WTC11 (cell line): ENCODE data around the gene RANGAP1. TPM values are rescaled to one million over a fixed set of nuclear protein-coding genes. Genes with fewer than 3 reads are reported as not detected.

Source experiments
- ARID4B ChIP-seq: sonication (generic); formaldehyde crosslinking; IDR thresholded peaks from 2 replicates; pipeline ENCODE4 v1.8.0; 2023; ENCODE audit warnings: missing genetic modification reagents, mild to moderate bottlenecking, borderline replicate concordance
- CBFB ChIP-seq: sonication (generic); formaldehyde crosslinking; IDR thresholded peaks from 2 replicates; pipeline ENCODE4 v1.8.1; 2022; ENCODE audit warnings: mild to moderate bottlenecking, low read depth, missing genetic modification reagents
- CDX4 ChIP-seq: fragments of 250-450 bp; sonication (Bioruptor Pico); IDR thresholded peaks from 2 replicates; pipeline ENCODE4 v1.9.0; 2021; ENCODE audit warnings: moderate library complexity, mild to moderate bottlenecking, inconsistent platforms, borderline replicate concordance
- ELF4 ChIP-seq: sonication (generic); formaldehyde crosslinking; IDR thresholded peaks from 2 replicates; pipeline ENCODE4 v1.8.1; 2022; ENCODE audit warnings: low read depth, mild to moderate bottlenecking, moderate library complexity, missing genetic modification reagents
- ETV6 ChIP-seq: sonication (generic); formaldehyde crosslinking; IDR thresholded peaks from 2 replicates; pipeline ENCODE4 v1.8.1; 2022; ENCODE audit warnings: mild to moderate bottlenecking, missing genetic modification reagents
- GRHL2 ChIP-seq: fragments of 250-450 bp; sonication (Bioruptor Pico); IDR thresholded peaks from 2 replicates; pipeline ENCODE4 v1.8.0; 2022; ENCODE audit warnings: mild to moderate bottlenecking, moderate library complexity; ENCODE audit not compliant: insufficient replicate concordance, severe bottlenecking
- JAZF1 ChIP-seq: fragments of 250-450 bp; sonication (Bioruptor Pico); IDR thresholded peaks from 2 replicates; pipeline ENCODE4 v1.9.0; 2021; ENCODE audit warnings: moderate library complexity, mild to moderate bottlenecking, inconsistent platforms
- JUN ChIP-seq: sonication (generic); formaldehyde crosslinking; IDR thresholded peaks from 2 replicates; pipeline ENCODE4 v1.8.0; 2023; ENCODE audit warnings: mild to moderate bottlenecking, missing genetic modification reagents
- KAT7 ChIP-seq: sonication (generic); formaldehyde crosslinking; IDR thresholded peaks from 2 replicates; pipeline ENCODE4 v1.8.1; 2023; ENCODE audit warnings: missing genetic modification reagents, mild to moderate bottlenecking, borderline replicate concordance
- MYBL2 ChIP-seq: sonication (generic); formaldehyde crosslinking; IDR thresholded peaks from 2 replicates; pipeline ENCODE4 v1.8.1; 2023; ENCODE audit warnings: mild to moderate bottlenecking, moderate library complexity, missing genetic modification reagents
- NFE2L1 ChIP-seq: sonication (generic); formaldehyde crosslinking; IDR thresholded peaks from 2 replicates; pipeline ENCODE4 v1.8.1; 2023; ENCODE audit warnings: missing genetic modification reagents
- RORB ChIP-seq: fragments of 250-450 bp; sonication (Bioruptor Pico); IDR thresholded peaks from 2 replicates; pipeline ENCODE4 v1.9.0; 2021; ENCODE audit warnings: mild to moderate bottlenecking
- TCF7 ChIP-seq: sonication (generic); formaldehyde crosslinking; IDR thresholded peaks from 2 replicates; pipeline ENCODE4 v1.8.0; 2022; ENCODE audit warnings: mild to moderate bottlenecking, low read depth, missing genetic modification reagents, moderate library complexity
- ZNF121 ChIP-seq: sonication (generic); formaldehyde crosslinking; IDR thresholded peaks from 2 replicates; pipeline ENCODE4 v1.8.0; 2023; ENCODE audit warnings: missing genetic modification reagents
- ZNF232 ChIP-seq: sonication (generic); formaldehyde crosslinking; IDR thresholded peaks from 2 replicates; pipeline ENCODE4 v1.8.0; 2022; ENCODE audit warnings: mild to moderate bottlenecking, missing genetic modification reagents
- ZNF263 ChIP-seq: sonication (generic); formaldehyde crosslinking; IDR thresholded peaks from 2 replicates; pipeline ENCODE4 v1.8.1; 2022; ENCODE audit warnings: low read depth, mild to moderate bottlenecking, moderate library complexity, missing genetic modification reagents
- ZNF281 ChIP-seq: sonication (generic); formaldehyde crosslinking; IDR thresholded peaks from 2 replicates; pipeline ENCODE4 v1.8.0; 2023; ENCODE audit warnings: mild to moderate bottlenecking, missing genetic modification reagents
- ZNF423 ChIP-seq: fragments of 250-450 bp; sonication (Bioruptor Pico); IDR thresholded peaks from 2 replicates; pipeline ENCODE4 v2.1.2; 2022; ENCODE audit warnings: mild to moderate bottlenecking, moderate library complexity
- total RNA-seq: library from RNA; stranded (reverse); gene quantifications from 3 replicates; pipeline ENCODE4 v1.2.3, GENCODE V29; 2021
- TF ChIP-seq, protein P1 (sequence below): sonication (generic); formaldehyde crosslinking; IDR thresholded peaks from 2 replicates; pipeline ENCODE4 v1.8.1; 2022; ENCODE audit warnings: missing genetic modification reagents, borderline replicate concordance
- TF ChIP-seq, protein P2 (sequence below): sonication (generic); formaldehyde crosslinking; IDR thresholded peaks from 2 replicates; pipeline ENCODE4 v1.8.0; 2023; ENCODE audit warnings: missing genetic modification reagents
- TF ChIP-seq, protein P3 (sequence below): sonication (generic); formaldehyde crosslinking; IDR thresholded peaks from 2 replicates; pipeline ENCODE4 v1.8.1; 2023; ENCODE audit warnings: mild to moderate bottlenecking, moderate library complexity, missing genetic modification reagents
- TF ChIP-seq, protein P4 (sequence below): fragments of 250-450 bp; sonication (Bioruptor Pico); IDR thresholded peaks from 2 replicates; pipeline ENCODE4 v1.9.0; 2021; ENCODE audit warnings: mild to moderate bottlenecking

Gene RANGAP1
- total RNA-seq, 1 experiment from 2014 or later = 160 TPM

DNA sequence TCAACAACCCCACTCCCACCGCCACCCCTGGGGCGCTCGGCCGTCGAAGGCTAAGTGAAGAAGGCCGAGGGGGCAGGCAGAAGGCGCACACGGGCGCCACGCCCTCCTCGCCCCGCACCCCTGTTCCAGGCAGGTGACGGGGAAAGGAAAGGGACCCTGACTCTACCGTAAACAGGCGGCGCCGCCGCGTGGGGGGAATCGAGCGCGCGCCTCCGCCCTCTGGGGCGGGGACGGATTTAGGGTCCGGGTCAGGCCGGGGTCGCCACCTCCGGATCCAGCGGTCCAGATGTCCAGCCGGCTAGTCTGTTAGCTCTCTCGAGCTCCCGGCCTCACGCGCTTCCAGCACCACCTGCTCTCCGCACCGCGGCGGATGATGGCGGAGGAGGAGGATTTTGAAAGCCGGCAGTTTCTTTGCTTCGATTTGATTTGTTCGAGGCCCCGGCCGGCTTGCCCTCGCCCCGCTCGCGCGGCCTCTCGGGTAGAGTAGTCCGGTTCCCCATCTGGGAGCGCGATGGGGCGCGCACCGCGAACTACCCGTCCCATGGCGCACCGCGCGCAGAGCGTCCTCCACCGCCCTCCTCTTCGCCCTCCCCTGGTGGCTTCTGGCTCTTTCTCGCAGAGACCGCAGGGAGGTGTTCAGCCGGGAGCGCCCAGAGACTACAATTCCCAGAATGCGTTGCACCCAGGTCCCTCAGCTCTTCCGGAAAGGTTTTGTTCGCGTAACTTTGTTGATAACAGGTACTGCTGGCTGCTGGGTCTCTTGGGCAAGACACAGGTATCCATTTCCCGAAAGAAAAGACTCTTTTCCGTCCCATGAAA is at the start of gene RANGAP1 (continued):
- 0 out of 2 replicates have a peak, but pooled peaks have one; percentile 19 for TF ChIP-seq JUN (CRISPR knock-in tag)
- no peak for TF ChIP-seq GRHL2 (CRISPR knock-in tag)
- TF ChIP-seq, protein P1, sequence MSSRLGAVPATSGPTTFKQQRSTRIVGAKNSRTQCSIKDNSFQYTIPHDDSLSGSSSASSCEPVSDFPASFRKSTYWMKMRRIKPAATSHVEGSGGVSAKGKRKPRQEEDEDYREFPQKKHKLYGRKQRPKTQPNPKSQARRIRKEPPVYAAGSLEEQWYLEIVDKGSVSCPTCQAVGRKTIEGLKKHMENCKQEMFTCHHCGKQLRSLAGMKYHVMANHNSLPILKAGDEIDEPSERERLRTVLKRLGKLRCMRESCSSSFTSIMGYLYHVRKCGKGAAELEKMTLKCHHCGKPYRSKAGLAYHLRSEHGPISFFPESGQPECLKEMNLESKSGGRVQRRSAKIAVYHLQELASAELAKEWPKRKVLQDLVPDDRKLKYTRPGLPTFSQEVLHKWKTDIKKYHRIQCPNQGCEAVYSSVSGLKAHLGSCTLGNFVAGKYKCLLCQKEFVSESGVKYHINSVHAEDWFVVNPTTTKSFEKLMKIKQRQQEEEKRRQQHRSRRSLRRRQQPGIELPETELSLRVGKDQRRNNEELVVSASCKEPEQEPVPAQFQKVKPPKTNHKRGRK (CRISPR knock-in tag) = no peak
- TF ChIP-seq ZNF232 (CRISPR knock-in tag) = peak; percentile 37; the same call in 1 of the 2 replicates
- no peak for TF ChIP-seq KAT7
- no peak for TF ChIP-seq CBFB (CRISPR knock-in tag)
- TF ChIP-seq MYBL2 (CRISPR knock-in tag) = peak; percentile 100
- TF ChIP-seq ZNF423 (CRISPR knock-in tag) = no peak
- TF ChIP-seq ETV6 (CRISPR knock-in tag) = peak; percentile 31; the same call in 1 of the 2 replicates
- TF ChIP-seq, protein P2, sequence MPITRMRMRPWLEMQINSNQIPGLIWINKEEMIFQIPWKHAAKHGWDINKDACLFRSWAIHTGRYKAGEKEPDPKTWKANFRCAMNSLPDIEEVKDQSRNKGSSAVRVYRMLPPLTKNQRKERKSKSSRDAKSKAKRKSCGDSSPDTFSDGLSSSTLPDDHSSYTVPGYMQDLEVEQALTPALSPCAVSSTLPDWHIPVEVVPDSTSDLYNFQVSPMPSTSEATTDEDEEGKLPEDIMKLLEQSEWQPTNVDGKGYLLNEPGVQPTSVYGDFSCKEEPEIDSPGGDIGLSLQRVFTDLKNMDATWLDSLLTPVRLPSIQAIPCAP (CRISPR knock-in tag) = no peak
- TF ChIP-seq RORB (CRISPR knock-in tag) = no peak
- no peak for TF ChIP-seq ELF4 (CRISPR knock-in tag)
- TF ChIP-seq NFE2L1 (CRISPR knock-in tag) = peak; percentile 61; the same call in 1 of the 2 replicates
- no peak; the same call in 1 of the 2 replicates for TF ChIP-seq ZNF263 (CRISPR knock-in tag)
- no peak for TF ChIP-seq CDX4
- TF ChIP-seq, protein P3, sequence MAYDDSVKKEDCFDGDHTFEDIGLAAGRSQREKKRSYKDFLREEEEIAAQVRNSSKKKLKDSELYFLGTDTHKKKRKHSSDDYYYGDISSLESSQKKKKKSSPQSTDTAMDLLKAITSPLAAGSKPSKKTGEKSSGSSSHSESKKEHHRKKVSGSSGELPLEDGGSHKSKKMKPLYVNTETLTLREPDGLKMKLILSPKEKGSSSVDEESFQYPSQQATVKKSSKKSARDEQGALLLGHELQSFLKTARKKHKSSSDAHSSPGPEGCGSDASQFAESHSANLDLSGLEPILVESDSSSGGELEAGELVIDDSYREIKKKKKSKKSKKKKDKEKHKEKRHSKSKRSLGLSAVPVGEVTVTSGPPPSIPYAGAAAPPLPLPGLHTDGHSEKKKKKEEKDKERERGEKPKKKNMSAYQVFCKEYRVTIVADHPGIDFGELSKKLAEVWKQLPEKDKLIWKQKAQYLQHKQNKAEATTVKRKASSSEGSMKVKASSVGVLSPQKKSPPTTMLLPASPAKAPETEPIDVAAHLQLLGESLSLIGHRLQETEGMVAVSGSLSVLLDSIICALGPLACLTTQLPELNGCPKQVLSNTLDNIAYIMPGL (CRISPR knock-in tag) = no peak; the same call in 1 of the 2 replicates
- TF ChIP-seq, protein P4, sequence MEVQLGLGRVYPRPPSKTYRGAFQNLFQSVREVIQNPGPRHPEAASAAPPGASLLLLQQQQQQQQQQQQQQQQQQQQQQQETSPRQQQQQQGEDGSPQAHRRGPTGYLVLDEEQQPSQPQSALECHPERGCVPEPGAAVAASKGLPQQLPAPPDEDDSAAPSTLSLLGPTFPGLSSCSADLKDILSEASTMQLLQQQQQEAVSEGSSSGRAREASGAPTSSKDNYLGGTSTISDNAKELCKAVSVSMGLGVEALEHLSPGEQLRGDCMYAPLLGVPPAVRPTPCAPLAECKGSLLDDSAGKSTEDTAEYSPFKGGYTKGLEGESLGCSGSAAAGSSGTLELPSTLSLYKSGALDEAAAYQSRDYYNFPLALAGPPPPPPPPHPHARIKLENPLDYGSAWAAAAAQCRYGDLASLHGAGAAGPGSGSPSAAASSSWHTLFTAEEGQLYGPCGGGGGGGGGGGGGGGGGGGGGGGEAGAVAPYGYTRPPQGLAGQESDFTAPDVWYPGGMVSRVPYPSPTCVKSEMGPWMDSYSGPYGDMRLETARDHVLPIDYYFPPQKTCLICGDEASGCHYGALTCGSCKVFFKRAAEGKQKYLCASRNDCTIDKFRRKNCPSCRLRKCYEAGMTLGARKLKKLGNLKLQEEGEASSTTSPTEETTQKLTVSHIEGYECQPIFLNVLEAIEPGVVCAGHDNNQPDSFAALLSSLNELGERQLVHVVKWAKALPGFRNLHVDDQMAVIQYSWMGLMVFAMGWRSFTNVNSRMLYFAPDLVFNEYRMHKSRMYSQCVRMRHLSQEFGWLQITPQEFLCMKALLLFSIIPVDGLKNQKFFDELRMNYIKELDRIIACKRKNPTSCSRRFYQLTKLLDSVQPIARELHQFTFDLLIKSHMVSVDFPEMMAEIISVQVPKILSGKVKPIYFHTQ (CRISPR knock-in tag) = no peak
- TF ChIP-seq ZNF281 (CRISPR knock-in tag) = no peak
- no peak for TF ChIP-seq JAZF1
- 0 out of 2 replicates have a peak, but pooled peaks have one; percentile 41 for TF ChIP-seq TCF7 (CRISPR knock-in tag)
- no peak for TF ChIP-seq ZNF121
- peak; percentile 64; the same call in 1 of the 2 replicates for TF ChIP-seq ARID4B
